Measurements from ENCODE around the gene ZBED1. TPM values are rescaled to one million over a fixed set of nuclear protein-coding genes. Genes with fewer than 3 reads are reported as not detected.
"Not testable (repeated sequence)": the region's sequence is repeated elsewhere in the genome, so short reads cannot be mapped to it uniquely, and the experiment has no call there.

ZBED1 gene
- total RNA-seq, 2 donors from 2014 or later: 34.4 to 42.0 TPM

GRCh38 chrX:2534261-2535021, 33.7 kb upstream of the ZBED1 start:
- H3K4me1 Mint-ChIP-seq (ENCODE audit: low read depth in 2 of 2); ATAC-seq: not testable (repeated sequence)

GRCh38 chrX:2533424-2533823, 32.6 kb upstream of the ZBED1 start:
- ATAC-seq (no peak), DNase-seq (ENCODE audit: low spot score) (no peak)
- no peak overlapping the region for H3K27ac Mint-ChIP-seq
- H3K4me3 Mint-ChIP-seq: no peak overlapping the region
- peaks cover 12 to 20% of the 10 kb centered on the region in 2 donors for H3K27me3 Mint-ChIP-seq
- no peaks in the 10 kb centered on the region for H3K36me3 Mint-ChIP-seq
- no peaks in the 10 kb centered on the region for H3K4me1 Mint-ChIP-seq (ENCODE audit: low read depth in 2 of 2)
- H3K9me3 Mint-ChIP-seq: no peaks in the 10 kb centered on the region

More at GRCh38 chrX:2534261-2535021, 33.7 kb upstream of the ZBED1 start:
- not testable (repeated sequence) for H3K36me3 Mint-ChIP-seq; DNase-seq (ENCODE audit: low spot score); H3K27ac Mint-ChIP-seq; H3K9me3 Mint-ChIP-seq; H3K4me3 Mint-ChIP-seq
- H3K27me3 Mint-ChIP-seq: peaks cover 12 to 20% of the 10 kb centered on the region in 2 donors

- Mint-ChIP-seq H3K9me3 (no peaks in the 10 kb centered on the region), H3K4me3 (no peak overlapping the region), H3K4me1 (ENCODE audit: low read depth in 2 of 2) (no peaks in the 10 kb centered on the region), H3K27ac (no peak overlapping the region), H3K27me3 (peaks cover 15 to 21% of the 10 kb centered on the region in 2 donors), H3K36me3 (no peaks in the 10 kb centered on the region)
- DNase-seq (ENCODE audit: low spot score): no peak
- no peak for ATAC-seq
Observed at GRCh38 chrX:2526390-2526789, 25.6 kb upstream of the ZBED1 start.

- Mint-ChIP-seq H3K9me3 (no peaks in the 10 kb centered on the region), H3K27ac (no peak overlapping the region), H3K36me3 (no peaks in the 10 kb centered on the region), H3K27me3 (peaks cover 15 to 22% of the 10 kb centered on the region in 2 donors), H3K4me1 (ENCODE audit: low read depth in 2 of 2) (no peaks in the 10 kb centered on the region), H3K4me3 (no peak overlapping the region)
- ATAC-seq: no peak
- no peak for DNase-seq (ENCODE audit: low spot score)
Observed at GRCh38 chrX:2523911-2524310, 23.1 kb upstream of the ZBED1 start.

GRCh38 chrX:2521927-2522386, 21.2 kb upstream of the ZBED1 start:
- no peak overlapping the region for H3K27ac Mint-ChIP-seq
- H3K4me1 Mint-ChIP-seq (ENCODE audit: low read depth in 2 of 2): no peaks in the 10 kb centered on the region
- H3K9me3 Mint-ChIP-seq: no peaks in the 10 kb centered on the region
- no peak for DNase-seq (ENCODE audit: low spot score)
- no peak overlapping the region for H3K4me3 Mint-ChIP-seq
- no peak for ATAC-seq
- no peaks in the 10 kb centered on the region for H3K36me3 Mint-ChIP-seq
- H3K27me3 Mint-ChIP-seq: peaks cover 8 to 23% of the 10 kb centered on the region in 2 donors

- H3K4me3 Mint-ChIP-seq: no peak overlapping the region
- DNase-seq (ENCODE audit: low spot score) (no peak), ATAC-seq (no peak)
- no peaks in the 10 kb centered on the region for H3K9me3 Mint-ChIP-seq
- H3K36me3 Mint-ChIP-seq: no peaks in the 10 kb centered on the region
- no peaks in the 10 kb centered on the region for H3K4me1 Mint-ChIP-seq (ENCODE audit: low read depth in 2 of 2)
- H3K27ac Mint-ChIP-seq: no peak overlapping the region
- peaks cover 2 to 19% of the 10 kb centered on the region in 2 donors for H3K27me3 Mint-ChIP-seq
Observed at GRCh38 chrX:2521092-2521926, 20.5 kb upstream of the ZBED1 start.

GRCh38 chrX:2520539-2520938, 19.8 kb upstream of the ZBED1 start:
- no peak for ATAC-seq
- H3K36me3 Mint-ChIP-seq: no peaks in the 10 kb centered on the region

GRCh38 chrX:2519638-2520037, 18.9 kb upstream of the ZBED1 start:
- H3K27me3 Mint-ChIP-seq: peaks cover 7 to 14% of the 10 kb centered on the region in 2 donors
- not testable (repeated sequence) for DNase-seq (ENCODE audit: low spot score); H3K9me3 Mint-ChIP-seq; H3K27ac Mint-ChIP-seq; H3K36me3 Mint-ChIP-seq; H3K4me1 Mint-ChIP-seq (ENCODE audit: low read depth in 2 of 2); H3K4me3 Mint-ChIP-seq; ATAC-seq

More at GRCh38 chrX:2520539-2520938, 19.8 kb upstream of the ZBED1 start:
- Mint-ChIP-seq H3K9me3 (no peaks in the 10 kb centered on the region), H3K4me3 (no peak overlapping the region), H3K27ac (no peak overlapping the region), H3K27me3 (peaks cover 7 to 17% of the 10 kb centered on the region in 2 donors), H3K4me1 (ENCODE audit: low read depth in 2 of 2) (no peaks in the 10 kb centered on the region)
- DNase-seq (ENCODE audit: low spot score): no peak

GRCh38 chrX:2517055-2517454, 16.3 kb upstream of the ZBED1 start:
- Mint-ChIP-seq H3K4me1 (ENCODE audit: low read depth in 2 of 2) (no peaks in the 10 kb centered on the region), H3K36me3 (no peaks in the 10 kb centered on the region), H3K27ac (no peak overlapping the region), H3K9me3 (no peaks in the 10 kb centered on the region), H3K4me3 (no peak overlapping the region), H3K27me3 (peaks cover 7 to 14% of the 10 kb centered on the region in 2 donors)
- DNase-seq (ENCODE audit: low spot score) (no peak), ATAC-seq (no peak)

GRCh38 chrX:2516623-2517022, 15.8 kb upstream of the ZBED1 start:
- H3K4me1 Mint-ChIP-seq (ENCODE audit: low read depth in 2 of 2): no peaks in the 10 kb centered on the region
- H3K27me3 Mint-ChIP-seq: peaks cover 7 to 14% of the 10 kb centered on the region in 2 donors
- H3K27ac Mint-ChIP-seq: no peak overlapping the region
- no peak overlapping the region for H3K4me3 Mint-ChIP-seq
- no peaks in the 10 kb centered on the region for H3K9me3 Mint-ChIP-seq
- DNase-seq (ENCODE audit: low spot score): no peak
- ATAC-seq: no peak
- H3K36me3 Mint-ChIP-seq: no peaks in the 10 kb centered on the region

- no peaks in the 10 kb centered on the region for H3K4me1 Mint-ChIP-seq (ENCODE audit: low read depth in 2 of 2)
- ATAC-seq (no peak), DNase-seq (ENCODE audit: low spot score) (no peak)
- no peaks in the 10 kb centered on the region for H3K9me3 Mint-ChIP-seq
- peaks cover 7 to 13% of the 10 kb centered on the region in 2 donors for H3K27me3 Mint-ChIP-seq
- H3K27ac Mint-ChIP-seq: no peak overlapping the region
- H3K4me3 Mint-ChIP-seq: no peak overlapping the region
- no peaks in the 10 kb centered on the region for H3K36me3 Mint-ChIP-seq
Observed at GRCh38 chrX:2514131-2514530, 13.4 kb upstream of the ZBED1 start.

- no peak overlapping the region for H3K4me3 Mint-ChIP-seq
- ATAC-seq (no peak), DNase-seq (ENCODE audit: low spot score) (no peak)
- H3K4me1 Mint-ChIP-seq (ENCODE audit: low read depth in 2 of 2): no peaks in the 10 kb centered on the region
- H3K36me3 Mint-ChIP-seq: no peaks in the 10 kb centered on the region
- H3K27ac Mint-ChIP-seq: no peak overlapping the region
- peaks cover 7 to 13% of the 10 kb centered on the region in 2 donors for H3K27me3 Mint-ChIP-seq
- H3K9me3 Mint-ChIP-seq: no peaks in the 10 kb centered on the region
Observed at GRCh38 chrX:2513121-2513664, 12.4 kb upstream of the ZBED1 start.

GRCh38 chrX:2512501-2512900, 11.7 kb upstream of the ZBED1 start:
- Mint-ChIP-seq H3K4me1 (ENCODE audit: low read depth in 2 of 2) (no peaks in the 10 kb centered on the region), H3K4me3 (no peak overlapping the region), H3K9me3 (no peaks in the 10 kb centered on the region), H3K27me3 (peaks cover 7 to 9% of the 10 kb centered on the region in 2 donors), H3K36me3 (no peaks in the 10 kb centered on the region), H3K27ac (no peak overlapping the region)
- DNase-seq (ENCODE audit: low spot score) (no peak), ATAC-seq (no peak)

GRCh38 chrX:2511326-2511725, 10.6 kb upstream of the ZBED1 start:
- H3K4me1 Mint-ChIP-seq (ENCODE audit: low read depth in 2 of 2): no peaks in the 10 kb centered on the region
- no peaks in the 10 kb centered on the region for H3K36me3 Mint-ChIP-seq
- H3K27me3 Mint-ChIP-seq: peaks cover 6 to 7% of the 10 kb centered on the region in 2 donors
- no peaks in the 10 kb centered on the region for H3K9me3 Mint-ChIP-seq
- no peak overlapping the region for H3K27ac Mint-ChIP-seq
- ATAC-seq: no peak
- no peak overlapping the region for H3K4me3 Mint-ChIP-seq
- no peak for DNase-seq (ENCODE audit: low spot score)

Data from natural killer cell treated with Interleukin-12 subunit alpha and Interleukin-12 subunit beta and Interleukin-15 and Interleukin-18, amount 100 ng/mL, for 72 hours (primary cell).